Sigmoid colon (tissue), 3 donors: Measurements from ENCODE around the gene LRRTM1.

Source experiments
- CTCF ChIP-seq, 4 experiments: fragments of 450-650 bp in 3 of 4; fragments of 200-600 bp in 1 of 4; IDR thresholded peaks; one replicate each; pipeline ENCODE4 v1.5.1; 2016 to 2019; ENCODE audit warnings: antibody characterized with exemption in 4 of 4, mild to moderate bottlenecking in 3 of 4, moderate library complexity in 2 of 4
- POLR2A ChIP-seq, 2 donors: fragments of 450-650 bp; IDR thresholded peaks; one replicate each; pipeline ENCODE4 v1.6.1; 2016; ENCODE audit warnings: antibody characterized with exemption in 2 of 2, mild to moderate bottlenecking in 2 of 2, moderate library complexity in 2 of 2

DNA sequence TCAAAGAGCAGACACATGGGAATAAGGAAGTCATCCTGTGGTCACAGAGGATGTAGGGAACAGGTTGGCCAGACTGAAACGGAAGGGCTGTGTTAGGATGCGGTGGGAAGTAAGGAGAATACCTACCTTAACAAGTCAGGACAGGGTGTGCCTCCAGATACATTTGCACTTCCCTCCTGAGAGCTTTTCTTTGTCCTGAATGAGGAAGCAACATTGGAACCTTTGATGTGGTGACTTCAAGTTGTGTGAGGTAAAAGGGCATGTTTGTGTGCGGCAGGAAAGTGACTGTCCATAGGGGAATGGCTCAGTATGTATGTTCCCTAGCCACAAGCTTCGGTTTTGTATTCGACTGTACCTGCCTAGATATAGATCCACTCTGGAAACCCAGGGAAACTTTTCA lies 24.9 kb upstream of the LRRTM1 start:
- TF ChIP-seq CTCF (IDR thresholded peaks at IDR 0.05) (no peak), POLR2A (IDR thresholded peaks at IDR 0.05) (no peak)
